Measurements from ENCODE around the gene CORO1C.

Gene CORO1C

DNA sequence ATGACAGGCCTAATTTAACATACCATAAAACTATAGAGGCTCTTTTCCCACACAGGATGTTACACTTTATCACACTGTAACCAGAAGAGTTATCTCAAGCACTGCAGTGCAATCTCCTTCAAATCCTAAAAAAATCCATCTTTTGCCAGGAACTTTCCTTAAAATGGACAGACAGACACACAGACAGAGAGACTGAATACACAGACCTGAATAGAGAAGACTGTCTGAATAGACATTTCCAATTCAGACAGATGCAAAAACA is 6.5 kb downstream of the CORO1C start:
- DNase-seq (ENCODE audit: low spot score) = no peak

DNA sequence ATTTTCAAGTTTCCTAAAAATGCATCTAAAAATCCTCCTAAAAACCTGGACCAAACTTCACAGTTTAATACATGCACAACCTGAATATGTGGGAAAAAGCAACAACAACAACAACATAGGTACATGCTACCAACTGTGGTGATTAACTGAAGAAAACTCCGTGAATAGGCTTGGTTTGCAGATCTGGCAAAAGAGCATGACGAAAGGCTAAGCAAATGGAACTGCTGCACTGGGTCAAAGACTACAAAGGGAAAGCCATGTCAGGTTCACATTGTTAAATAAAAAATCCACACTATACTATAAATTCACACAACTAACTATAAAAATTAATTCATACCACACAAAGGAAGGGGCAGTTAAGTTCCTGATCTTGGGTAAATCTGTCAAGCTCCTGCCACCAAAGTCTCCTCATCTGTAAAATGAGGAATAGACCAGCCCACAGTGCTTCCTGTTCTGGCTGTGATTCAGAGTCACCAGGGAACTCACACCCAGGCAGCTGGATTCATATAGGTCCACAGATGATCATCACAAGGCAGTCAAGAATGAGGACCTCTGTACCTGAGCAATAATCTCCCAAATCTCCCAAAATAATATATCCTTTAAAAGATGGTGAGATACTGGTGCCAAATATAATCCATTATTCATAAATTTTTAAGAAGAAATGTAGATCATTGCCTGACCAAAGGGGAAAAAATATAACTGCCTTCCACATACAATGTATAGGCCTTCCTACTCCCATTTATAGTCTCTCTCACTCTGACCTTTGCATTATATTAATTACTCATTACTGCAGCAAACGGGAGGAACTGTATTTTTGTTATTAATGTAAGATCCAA is 7.0 kb downstream of the CORO1C start:
- no peak for DNase-seq (ENCODE audit: low spot score)

DNA sequence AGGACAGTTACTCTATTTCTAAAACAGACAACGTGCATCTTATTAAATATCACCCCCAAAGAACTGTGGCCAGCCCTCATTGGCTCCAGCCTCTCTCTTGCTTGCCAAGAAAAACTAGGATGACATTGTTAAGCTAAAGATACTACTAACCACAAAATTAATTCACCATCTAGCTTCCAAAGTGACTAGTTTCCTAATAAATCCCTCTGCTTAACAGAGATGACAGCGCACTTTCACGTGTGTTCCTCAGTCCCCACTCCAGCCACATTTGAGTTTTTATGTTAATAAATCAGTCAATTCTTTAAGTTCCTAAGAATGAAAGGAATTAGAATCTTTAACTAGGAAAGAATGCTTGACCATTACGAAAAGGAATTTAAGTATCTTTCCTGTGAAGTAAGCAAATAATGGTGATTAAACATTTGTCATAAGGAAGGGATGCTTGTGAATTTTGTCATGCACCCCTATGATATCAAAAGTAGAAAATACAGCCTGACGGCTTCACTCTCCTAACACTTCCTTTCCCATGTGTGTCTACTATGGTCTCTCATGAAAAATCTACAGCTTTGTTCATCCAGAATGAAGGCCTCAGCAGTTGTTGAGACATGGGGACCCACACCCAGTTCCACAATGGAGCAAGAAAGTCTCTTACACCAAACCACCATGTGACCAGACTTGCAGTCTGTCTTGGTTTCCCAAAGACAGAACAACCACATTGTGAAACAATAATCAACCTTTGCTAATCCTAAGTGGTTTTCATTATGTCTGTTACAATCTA is 8.1 kb downstream of the CORO1C start:
- DNase-seq (ENCODE audit: low spot score) = no peak

GRCh38 chr12:108722463-108722862 is 8.9 kb downstream of the CORO1C start:
- no peak for DNase-seq (ENCODE audit: low spot score)

GRCh38 chr12:108721824-108722223 is 9.5 kb downstream of the CORO1C start:
- no peak for DNase-seq (ENCODE audit: low spot score)

DNA sequence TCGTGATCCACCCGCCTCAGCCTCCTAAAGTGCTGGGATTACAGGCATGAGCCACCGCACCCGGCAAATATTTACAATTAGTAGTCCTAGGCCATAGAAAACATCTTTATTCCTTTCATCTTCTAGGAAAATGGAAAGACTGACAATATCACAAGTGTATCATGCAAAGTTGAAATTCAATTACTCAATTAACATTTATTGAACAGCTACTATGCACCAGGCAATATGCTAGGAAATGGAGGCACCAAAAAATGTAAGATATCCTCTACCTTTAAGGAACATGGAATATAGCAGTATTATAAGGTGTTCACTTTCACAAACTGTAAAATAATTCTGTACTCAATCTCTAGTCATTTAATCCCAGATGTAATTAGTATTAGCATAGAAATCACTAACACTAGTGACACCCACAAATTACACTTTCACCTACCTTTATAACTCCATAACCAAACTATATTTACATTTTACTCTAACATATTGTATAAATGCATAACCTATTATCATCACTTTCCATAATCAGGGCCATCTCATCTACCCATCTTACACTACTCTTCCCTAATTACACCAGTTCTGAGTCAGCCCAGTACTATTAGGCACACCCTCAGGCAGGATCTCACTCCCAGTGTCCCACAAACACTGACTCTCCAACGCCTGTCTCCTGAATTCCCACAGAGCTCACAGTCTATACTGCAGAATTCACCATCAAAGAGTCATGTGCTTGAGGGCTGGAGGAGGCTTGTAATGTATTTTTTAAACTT is 10.4 kb downstream of the CORO1C start:
- DNase-seq (ENCODE audit: low spot score) = no peak

GRCh38 chr12:108717243-108717642 is 14.1 kb downstream of the CORO1C start:
- DNase-seq (ENCODE audit: low spot score) = no peak

DNA sequence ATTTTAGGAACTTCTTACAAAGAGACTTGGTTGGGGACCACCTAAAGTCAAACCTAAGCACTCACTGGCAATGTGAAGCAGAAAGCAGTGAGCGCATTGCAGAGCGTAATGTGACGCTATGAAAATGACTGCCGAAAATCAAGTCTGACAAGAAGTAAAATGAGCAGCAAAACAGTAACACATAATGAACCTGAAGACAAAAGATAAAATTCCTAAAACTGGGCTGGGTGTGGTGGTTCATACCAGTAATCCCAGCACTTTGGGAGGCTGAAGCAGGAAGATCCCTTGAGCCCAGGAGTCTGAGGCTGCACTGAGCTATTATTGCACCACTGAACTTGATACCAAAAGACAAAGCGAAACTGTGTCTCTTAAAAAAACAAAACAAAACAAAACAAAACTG is 16.5 kb downstream of the CORO1C start:
- DNase-seq (ENCODE audit: low spot score) = no peak

DNA sequence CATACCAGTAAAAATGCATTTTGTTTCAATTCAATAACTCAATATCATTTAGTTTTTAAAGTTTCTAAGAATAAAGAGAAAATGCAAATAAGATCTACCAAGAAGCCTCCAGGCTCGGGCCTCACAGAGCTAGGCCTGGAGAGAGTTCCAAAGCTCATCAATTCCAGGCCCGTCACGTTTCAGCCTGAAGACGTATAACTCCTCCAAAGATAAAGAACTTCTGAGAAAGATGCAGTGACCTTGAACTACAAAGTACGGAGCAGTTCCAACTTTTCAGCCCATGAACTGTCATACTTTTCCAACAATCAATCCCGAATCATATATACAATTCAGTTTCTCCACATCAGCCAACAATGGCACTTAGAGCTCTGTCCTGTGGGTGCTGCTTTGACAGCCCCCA is 17.8 kb downstream of the CORO1C start:
- DNase-seq (ENCODE audit: low spot score) = no peak

DNA sequence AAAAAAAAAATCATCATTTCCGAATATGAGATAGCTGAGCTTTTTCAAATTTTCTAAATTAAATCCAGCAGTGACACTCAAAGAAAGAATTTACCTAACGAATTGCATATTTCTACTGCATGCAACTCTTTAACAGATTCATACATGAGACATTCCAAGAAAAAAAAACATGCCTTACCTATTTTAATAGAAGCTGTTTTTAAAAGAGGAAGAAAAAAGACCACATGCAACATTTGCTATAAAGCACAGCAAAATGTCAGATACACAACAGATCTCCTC is 18.5 kb downstream of the CORO1C start:
- no peak for DNase-seq (ENCODE audit: low spot score)

DNA sequence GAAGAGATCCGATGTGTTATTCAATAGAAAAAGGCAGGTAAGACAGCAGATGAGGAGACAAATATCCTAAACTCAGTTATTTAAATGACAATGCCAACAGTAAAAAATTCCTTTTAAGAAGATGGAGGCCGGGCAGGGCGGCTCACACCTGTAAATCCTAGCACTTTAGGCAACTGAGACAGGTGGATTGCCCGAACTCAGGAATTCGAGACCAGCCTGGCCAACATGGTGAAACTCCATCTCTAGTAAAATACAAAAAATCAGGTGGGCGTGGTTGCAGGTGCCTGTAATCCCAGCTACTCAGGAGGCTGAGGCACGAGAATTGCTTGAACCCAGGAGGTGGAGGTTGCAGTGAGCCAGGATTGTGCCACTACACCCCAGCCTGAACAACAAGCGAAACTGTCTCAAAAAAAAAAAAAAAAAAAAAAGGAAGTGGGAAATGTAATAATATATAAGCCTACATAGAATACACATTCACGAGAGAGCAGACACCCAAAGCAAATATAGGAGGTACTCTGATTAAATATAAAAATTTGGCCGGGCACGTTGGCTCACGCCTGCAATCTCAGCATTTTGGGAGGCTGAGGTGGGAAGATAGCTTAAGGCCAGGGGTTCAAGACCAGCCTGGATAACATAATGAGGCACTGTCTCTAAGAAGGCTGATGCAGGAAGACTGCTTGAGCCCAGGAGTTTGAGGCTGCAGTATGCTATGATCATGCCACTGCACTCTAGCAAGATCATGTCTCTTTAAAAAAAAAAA is 19.0 kb downstream of the CORO1C start:
- no peak for DNase-seq (ENCODE audit: low spot score)

DNA sequence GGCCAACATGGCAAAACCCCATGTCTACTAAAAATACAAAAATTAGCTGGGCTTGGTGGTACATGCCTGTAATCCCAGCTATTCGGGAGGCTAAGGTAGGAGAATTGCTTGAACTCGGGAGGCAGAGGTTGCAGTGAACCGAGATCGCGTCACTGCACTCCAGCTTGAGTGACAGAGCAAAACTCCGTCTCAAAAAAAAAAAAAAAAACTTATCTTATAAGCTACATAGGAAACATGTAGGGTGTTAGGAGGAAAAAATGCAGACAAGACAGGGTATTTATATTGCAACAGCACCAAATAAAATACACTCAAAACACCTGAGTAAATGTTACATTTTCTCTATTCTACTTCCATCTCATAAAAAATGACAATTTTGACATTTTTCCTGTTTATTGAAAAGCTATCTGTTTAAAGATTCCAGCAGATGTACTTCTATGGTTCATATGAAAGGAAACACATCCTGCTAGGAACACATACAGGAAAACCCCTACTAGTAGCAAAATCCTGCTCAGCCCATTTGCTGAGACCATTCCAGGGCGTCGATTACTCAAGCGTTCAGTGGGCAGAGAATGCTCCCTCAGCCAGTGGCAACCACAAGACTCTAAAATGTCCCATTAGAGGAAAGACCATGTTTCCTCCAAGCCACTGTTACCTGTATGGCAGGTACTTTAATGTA is 19.7 kb downstream of the CORO1C start:
- no peak for DNase-seq (ENCODE audit: low spot score)

DNA sequence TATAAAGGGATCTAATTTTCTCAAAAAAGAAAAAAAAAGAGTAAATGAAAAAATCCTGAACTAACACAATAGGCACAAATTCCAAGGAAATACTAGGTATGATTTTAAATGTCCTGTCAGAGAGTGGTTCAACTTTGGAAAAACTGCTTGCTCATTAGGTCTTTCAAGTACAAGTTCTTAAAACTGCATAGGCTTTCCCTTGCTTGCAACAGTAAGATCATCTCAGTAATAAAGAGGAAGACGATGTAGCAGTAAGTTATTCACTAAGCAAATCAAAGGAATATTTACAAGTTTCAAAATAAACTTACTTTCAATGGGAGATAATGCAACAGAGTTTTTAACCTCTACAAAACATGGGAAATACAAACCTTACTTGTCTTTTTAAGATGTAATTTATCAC is 21.6 kb downstream of the CORO1C start:
- no peak for DNase-seq (ENCODE audit: low spot score)

- DNase-seq (ENCODE audit: low spot score) = no peak
These were observed 26.8 kb downstream of the CORO1C start for GRCh38 chr12:108704527-108704926.

GRCh38 chr12:108702595-108703320 is 28.6 kb downstream of the CORO1C start:
- no peak for DNase-seq (ENCODE audit: low spot score)

- no peak for DNase-seq (ENCODE audit: low spot score)
These were observed 29.4 kb downstream of the CORO1C start for GRCh38 chr12:108701779-108702441.

- no peak for DNase-seq (ENCODE audit: low spot score)
These were observed 30.3 kb downstream of the CORO1C start for GRCh38 chr12:108700833-108701541.

GRCh38 chr12:108699955-108700563 is 31.3 kb downstream of the CORO1C start:
- no peak for DNase-seq (ENCODE audit: low spot score)

GRCh38 chr12:108697905-108698304 is 33.4 kb downstream of the CORO1C start:
- DNase-seq (ENCODE audit: low spot score) = no peak

GRCh38 chr12:108696996-108697290 is 34.4 kb downstream of the CORO1C start:
- DNase-seq (ENCODE audit: low spot score) = no peak

All from Ammon's horn (tissue), 1 donor.